Activated CD4-positive, CD25-positive, alpha-beta regulatory T cell (primary cell): ENCODE results near the gene FIGNL2.
A peak's percentile ranks its signal among the peaks of the same experiment; 100 is the strongest.
"Not testable (repeated sequence)": the region's sequence is repeated elsewhere in the genome, so short reads cannot be mapped to it uniquely, and the experiment has no call there.

ENCODE experiments used
- DNase-seq, 4 experiments: peaks; one replicate each; lab custom pipeline; 2025; lab: John Stamatoyannopoulos, UW

FIGNL2 gene

GRCh38 chr12:51848326-51848727, at the start of gene FIGNL2:
Gene FIGNL2 (minus strand): TSS chr12:51848718. CDS start chr12:51822413, 26,305 bp downstream.
- DNase-seq, result no peak

- no peak for DNase-seq
These were observed 48.7 kb upstream of the FIGNL2 start for GRCh38 chr12:51897181-51897580.

GRCh38 chr12:51896236-51896635, 47.7 kb upstream of the FIGNL2 start:
- DNase-seq, result no peak

GRCh38 chr12:51895378-51896135, 47.0 kb upstream of the FIGNL2 start:
- DNase-seq, result no peak

GRCh38 chr12:51893786-51894185, 45.3 kb upstream of the FIGNL2 start:
- no peak for DNase-seq

GRCh38 chr12:51891843-51892242, 43.3 kb upstream of the FIGNL2 start:
- no peak for DNase-seq

- no peak for DNase-seq
These were observed 42.1 kb upstream of the FIGNL2 start for GRCh38 chr12:51890511-51891171.

GRCh38 chr12:51890133-51890464, 41.6 kb upstream of the FIGNL2 start:
- no peak for DNase-seq

GRCh38 chr12:51889216-51890132, 41.0 kb upstream of the FIGNL2 start:
- DNase-seq, result no peak

- DNase-seq, result no peak
These were observed 40.0 kb upstream of the FIGNL2 start for GRCh38 chr12:51888316-51889215.

- DNase-seq, result no peak
These were observed 39.2 kb upstream of the FIGNL2 start, which contains the start of gene ANKRD33 for GRCh38 chr12:51887476-51888315. Gene ANKRD33 (plus strand): TSS chr12:51888103. CDS start chr12:51888187, 84 bp downstream.

- peak in 1 of 4 experiments; percentile 17 for DNase-seq
These were observed 37.6 kb upstream of the FIGNL2 start for GRCh38 chr12:51886021-51886710.

- not testable (repeated sequence) for DNase-seq
These were observed 36.9 kb upstream of the FIGNL2 start for GRCh38 chr12:51885294-51886020.

GRCh38 chr12:51884676-51885229, 36.2 kb upstream of the FIGNL2 start:
- no peak for DNase-seq

- DNase-seq, result no peak
These were observed 35.6 kb upstream of the FIGNL2 start for GRCh38 chr12:51883998-51884675.

- no peak for DNase-seq
These were observed 34.8 kb upstream of the FIGNL2 start for GRCh38 chr12:51883295-51883694.

GRCh38 chr12:51879102-51879501, 30.6 kb upstream of the FIGNL2 start:
- no peak for DNase-seq

GRCh38 chr12:51874486-51874885, 26.0 kb upstream of the FIGNL2 start:
- no peak for DNase-seq
